ENCODE results near the gene SYT15.
"Not testable (repeated sequence)": the region's sequence is repeated elsewhere in the genome, so short reads cannot be mapped to it uniquely, and the experiment has no call there.

SYT15 gene

GRCh38 chr10:46578474-46579178 is at the start of gene SYT15:
Gene SYT15 (plus strand): TSS chr10:46579128. CDS start chr10:46579169, 41 bp downstream.
- not testable (repeated sequence) for DNase-seq (ENCODE audit: extremely low read depth in 1 of 2, low read depth in 1 of 2)

DNA sequence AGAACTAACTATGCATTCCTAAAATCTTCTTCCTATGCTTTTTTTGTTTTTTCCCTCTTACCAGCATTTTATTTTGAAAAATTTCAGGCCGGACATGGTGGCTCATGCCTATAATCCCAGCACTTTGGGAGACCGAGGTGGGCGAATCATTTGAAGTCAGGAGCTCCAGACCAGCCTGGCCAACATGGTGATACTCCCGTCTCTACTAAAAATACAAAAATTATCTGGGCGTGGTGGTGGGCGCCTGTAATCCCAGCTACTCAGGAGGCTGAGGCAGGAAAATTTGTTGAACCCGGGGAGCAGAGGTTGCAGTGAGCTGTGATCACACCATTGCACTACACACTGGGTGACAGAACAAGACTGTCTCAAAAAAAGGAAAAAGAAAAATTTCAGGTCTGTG is 49.2 kb upstream of the SYT15 start:
- not testable (repeated sequence) for DNase-seq (ENCODE audit: extremely low read depth in 1 of 2, low read depth in 1 of 2)

DNA sequence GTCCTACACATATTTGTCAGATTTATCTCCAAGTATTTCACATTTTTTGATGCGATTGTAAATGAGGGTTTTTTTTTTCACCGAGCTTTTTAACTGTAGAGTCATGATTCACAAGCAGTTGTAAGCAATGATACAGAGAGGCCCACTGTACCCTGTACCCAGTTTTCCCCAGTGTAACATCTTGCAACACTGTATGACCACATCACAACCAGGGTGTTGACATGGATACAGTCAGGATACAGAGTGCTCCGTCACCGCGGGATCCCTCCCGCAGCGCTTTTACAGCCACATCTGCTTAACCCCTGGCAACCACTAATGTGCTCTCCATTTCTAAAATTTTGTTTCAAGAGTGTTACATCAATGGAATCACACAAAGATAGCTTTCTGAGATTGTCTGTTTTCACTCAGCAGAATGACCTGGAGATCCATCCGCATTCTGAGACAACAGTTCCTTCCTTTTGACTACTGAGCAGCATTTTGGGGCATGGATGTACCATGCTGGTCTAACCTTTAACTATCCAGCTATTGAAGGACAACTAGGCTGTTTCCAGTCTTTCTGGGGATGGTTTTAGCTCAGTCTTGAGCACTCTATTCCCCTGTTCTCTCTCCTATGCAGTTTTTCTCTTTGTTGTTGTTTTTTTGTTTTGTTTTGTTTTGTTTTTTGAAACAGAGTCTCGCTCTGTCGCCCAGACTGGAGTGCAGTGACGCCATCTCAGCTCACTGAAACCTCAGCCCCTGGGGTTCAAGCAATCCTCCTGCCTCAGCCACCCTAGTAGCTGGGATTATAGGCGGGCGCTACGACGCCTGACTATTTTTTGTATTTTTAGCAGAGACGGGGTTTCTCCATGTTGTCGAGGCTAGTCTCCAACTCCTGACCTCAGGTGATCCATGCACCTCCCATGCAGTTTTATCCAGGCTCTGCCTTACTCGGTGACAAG is 48.4 kb upstream of the SYT15 start:
- DNase-seq (ENCODE audit: extremely low read depth in 1 of 2, low read depth in 1 of 2), result no peak

DNA sequence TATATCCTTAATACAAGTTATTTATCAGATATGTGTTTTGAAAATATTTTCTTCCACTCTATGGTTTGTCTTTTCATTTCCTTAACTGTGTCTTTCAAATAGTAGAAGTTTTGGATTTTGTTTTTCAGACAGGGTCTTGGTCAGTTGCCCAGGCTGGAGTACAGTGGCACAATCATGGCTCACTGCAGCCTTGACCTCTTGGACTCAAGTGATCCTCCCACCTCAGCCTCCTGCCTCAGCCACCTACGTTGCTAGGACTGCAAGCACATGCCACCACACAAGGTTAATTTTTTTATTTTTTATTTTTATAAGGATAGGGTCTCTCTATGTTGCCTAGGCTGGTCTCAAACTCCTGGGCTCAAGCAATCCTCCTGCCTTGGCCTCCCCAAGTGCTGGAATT is 46.7 kb upstream of the SYT15 start:
- DNase-seq (ENCODE audit: extremely low read depth in 1 of 2, low read depth in 1 of 2), result not testable (repeated sequence)

DNA sequence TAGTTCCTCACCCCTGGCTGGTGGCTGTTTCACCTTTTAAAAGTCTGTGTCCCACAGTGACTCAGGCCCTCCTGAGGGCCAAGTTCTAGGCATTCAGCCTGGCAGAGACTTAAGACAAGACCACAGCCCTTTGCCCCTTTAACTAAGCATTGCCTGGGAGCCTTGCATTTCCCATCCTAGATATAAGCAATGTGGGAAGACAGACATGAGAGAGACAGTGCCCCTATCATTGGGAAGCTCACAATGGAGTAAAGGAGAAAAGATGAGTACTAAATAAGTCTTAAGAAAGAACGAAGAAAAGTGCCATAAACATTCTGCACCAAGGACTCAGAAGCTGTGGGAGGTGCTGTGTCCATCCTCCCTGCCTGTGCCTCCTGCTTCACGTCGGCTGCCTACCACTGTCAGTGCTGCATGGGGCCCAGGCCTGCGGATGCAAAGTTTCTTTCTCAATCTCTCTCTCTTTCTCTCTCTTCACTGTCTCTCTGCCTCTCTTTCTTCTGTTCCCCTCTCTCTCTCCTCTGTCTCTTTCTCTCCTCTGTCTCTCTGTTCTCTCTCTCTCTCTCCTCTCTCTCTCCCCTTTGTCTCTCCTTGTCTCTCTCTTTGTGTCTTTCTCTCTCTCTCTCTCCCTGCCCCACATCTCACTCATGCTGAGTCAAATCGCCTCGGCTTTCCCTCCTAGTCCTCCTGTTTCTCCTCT is 44.0 kb upstream of the SYT15 start:
- no peak for DNase-seq (ENCODE audit: extremely low read depth in 1 of 2, low read depth in 1 of 2)

GRCh38 chr10:46536171-46536570 is 42.8 kb upstream of the SYT15 start:
- DNase-seq (ENCODE audit: extremely low read depth in 1 of 2, low read depth in 1 of 2), result no peak

DNA sequence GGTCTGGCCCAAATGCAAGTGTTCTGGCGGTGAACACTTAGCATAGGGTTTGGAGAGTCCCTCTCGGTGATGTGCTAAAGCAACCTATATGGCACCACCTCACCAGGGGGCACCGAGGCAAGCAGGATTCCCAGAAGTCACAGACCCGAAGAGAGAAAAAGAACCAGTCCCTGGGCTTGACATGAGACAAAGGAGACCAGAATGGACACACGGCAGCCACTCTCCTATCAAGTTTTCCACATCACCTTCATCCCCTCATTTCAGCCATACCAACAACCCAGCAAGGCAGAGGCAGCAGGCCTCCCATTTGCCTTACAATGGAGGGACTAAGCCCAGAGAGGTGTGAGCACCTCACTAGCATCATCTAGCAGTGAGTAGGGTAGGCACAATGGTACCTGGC is 42.1 kb upstream of the SYT15 start:
- DNase-seq (ENCODE audit: extremely low read depth in 1 of 2, low read depth in 1 of 2), result no peak

DNA sequence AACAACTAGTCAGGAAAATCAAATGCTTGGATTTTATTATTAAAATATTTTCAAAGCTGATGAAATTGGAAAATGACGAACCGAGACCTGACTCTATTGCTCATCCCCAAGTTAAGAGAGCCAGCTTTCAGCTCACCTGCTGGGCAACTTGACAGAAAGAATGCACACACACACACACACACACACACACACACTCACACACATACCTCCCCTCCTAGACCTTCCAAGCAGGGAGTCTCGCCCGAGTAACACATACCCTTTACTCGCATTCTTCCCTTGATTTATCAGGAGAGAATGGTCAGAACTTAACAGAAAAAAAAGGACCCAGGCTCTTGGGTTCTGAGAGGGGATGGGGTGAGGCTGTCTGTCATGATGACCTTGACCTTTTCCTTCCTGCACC is 41.6 kb upstream of the SYT15 start:
- DNase-seq (ENCODE audit: extremely low read depth in 1 of 2, low read depth in 1 of 2), result no peak

GRCh38 chr10:46538155-46538554 is 40.8 kb upstream of the SYT15 start:
- no peak for DNase-seq (ENCODE audit: extremely low read depth in 1 of 2, low read depth in 1 of 2)

GRCh38 chr10:46538717-46539426 is 40.1 kb upstream of the SYT15 start:
- DNase-seq (ENCODE audit: extremely low read depth in 1 of 2, low read depth in 1 of 2), result no peak

DNA sequence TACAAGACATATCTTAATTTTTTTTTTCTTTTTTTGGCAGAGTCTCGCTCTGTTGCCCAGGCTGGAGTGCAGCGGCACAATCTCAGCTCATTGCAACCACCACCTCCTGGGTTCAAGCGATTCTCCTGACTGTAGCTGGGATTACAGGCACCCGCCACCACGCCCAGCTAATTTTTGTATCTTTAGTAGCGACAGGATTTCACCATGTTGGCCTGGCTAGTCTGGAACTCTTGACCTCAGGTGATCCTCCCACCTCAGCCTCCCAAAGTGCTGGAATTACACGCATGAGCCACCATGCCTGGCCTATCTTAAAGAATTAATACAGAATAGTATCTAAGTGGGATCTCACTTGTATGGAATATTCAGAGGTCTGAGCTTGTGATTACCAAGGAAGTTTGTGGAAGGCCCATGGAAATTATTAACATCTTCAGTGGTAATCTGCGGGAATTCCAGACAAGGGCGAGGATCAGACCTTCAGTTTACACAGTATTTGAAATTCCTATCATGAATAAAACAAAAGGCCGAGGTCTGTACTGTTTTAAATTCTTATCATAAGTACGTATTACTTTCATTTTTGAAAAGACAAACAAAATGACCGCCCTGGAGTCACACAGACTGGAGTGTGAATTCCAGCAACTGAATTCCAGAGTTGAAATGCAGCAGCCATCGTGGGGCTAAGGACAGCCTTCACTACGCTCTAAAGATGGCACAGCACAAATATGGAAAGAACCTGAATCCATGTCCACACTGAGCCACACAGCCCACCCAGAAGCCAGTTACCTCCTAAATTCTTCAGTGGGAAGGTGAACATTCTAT is 39.1 kb upstream of the SYT15 start:
- no peak for DNase-seq (ENCODE audit: extremely low read depth in 1 of 2, low read depth in 1 of 2)

- DNase-seq (ENCODE audit: extremely low read depth in 1 of 2, low read depth in 1 of 2), result no peak
These were observed 38.4 kb upstream of the SYT15 start for GRCh38 chr10:46540412-46541016.

GRCh38 chr10:46541017-46541661 is 37.8 kb upstream of the SYT15 start:
- DNase-seq (ENCODE audit: extremely low read depth in 1 of 2, low read depth in 1 of 2), result no peak

- DNase-seq (ENCODE audit: extremely low read depth in 1 of 2, low read depth in 1 of 2), result no peak
These were observed 37.0 kb upstream of the SYT15 start for GRCh38 chr10:46541735-46542566.

DNA sequence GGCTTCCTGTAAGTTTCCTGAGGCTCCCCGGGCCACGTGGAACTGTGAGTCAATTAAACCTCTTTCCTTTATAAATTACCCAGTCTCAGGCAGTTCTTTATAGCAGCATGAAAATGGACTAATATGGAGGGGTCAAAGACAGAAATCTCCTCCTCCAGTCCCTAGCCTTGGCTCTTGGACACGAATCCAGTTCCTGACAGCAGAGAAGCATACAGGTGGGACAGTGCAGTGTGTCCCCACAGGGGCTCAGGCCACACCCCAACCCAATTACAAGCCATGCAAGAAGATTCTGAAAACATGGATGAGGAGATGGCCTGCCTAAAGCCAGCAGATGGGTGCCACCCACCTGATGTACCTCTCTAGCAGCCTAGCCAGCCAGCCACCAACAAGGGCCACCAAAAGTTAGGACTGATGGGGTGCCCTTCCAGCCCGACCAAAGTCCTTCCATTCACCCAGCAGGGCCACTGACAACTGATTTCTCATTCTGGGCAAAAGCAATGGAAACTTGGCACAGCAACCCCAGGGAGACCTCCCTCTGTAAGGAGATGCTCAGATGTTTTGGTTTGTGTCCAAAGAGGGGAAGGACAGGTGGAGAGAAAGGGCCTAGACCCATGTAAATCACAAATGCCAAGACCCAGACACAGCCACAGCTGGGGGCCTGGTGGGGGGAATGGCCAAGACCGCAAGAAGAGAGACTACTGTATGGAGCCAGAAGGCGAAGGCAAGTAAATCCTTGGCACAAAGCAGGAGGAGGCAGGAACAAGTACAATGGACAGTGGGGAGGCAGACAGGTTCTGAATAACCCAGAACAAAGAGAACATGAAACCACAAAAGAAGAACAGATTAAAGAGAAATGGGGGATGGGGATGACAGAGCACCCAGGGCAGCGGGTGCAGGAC is 36.1 kb upstream of the SYT15 start:
- no peak for DNase-seq (ENCODE audit: extremely low read depth in 1 of 2, low read depth in 1 of 2)

DNA sequence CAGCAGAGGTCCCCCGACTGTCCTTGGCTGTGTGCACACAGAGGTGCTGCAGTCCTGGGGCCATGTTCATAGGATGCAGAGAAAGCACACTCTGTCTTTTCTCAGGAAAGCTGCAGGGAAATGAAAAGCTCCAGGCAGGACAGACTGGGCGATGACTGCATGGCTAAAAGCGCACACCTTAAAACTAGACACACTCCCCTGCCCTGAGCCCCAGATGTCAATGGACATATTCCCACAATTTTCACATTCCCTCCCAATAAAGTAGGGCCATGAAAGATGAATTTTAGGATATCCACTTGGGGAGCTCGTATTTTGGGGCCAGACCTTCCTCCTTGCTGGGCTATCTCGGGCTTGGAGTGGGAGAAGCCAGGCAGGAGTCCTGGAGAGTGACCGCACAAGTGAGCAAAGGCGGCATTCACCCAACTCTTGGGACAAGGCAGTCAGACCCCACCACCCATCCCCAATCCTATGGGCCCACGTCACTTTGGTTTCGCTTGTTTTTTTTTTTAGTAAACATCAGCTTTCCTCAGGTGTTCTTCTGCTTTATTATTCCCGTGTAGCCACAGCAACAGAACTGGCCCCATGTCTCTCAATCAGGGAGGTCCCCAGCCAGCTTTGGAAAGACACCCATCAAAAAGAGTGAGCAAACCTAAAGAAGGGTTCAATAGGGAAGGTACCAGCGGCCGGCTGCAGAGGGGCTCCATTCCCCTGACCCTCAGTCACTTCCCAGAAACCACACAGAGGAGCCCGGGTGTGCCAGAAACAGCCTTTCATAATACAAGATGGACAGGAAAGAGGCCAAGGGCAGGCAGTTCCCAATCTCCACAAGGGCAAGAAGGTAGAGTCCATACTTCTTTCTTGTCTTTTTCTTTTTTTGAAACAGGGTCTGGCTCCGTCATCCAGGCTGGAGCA is 35.2 kb upstream of the SYT15 start:
- no peak for DNase-seq (ENCODE audit: extremely low read depth in 1 of 2, low read depth in 1 of 2)

Data from stimulated activated CD8-positive, alpha-beta memory T cell treated with anti-CD3 and anti-CD28 coated beads, Interleukin-7, amount 100 ng/mL, for 48 hours (primary cell).